GM23248 (cell line): Measurements from ENCODE around the gene PLAAT2. TPM values are rescaled to one million over a fixed set of nuclear protein-coding genes. Genes with fewer than 3 reads are reported as not detected.

Source experiments
- DNase-seq: peaks from one replicate; pipeline ENCODE4 v3.0.0-alpha.2; 2015
- H2AFZ ChIP-seq: fragments of 200-600 bp; sonication (generic); 2 replicates; pipeline ENCODE4 v1.6.1; 2016; ENCODE audit warnings: antibody characterized with exemption
- H3F3A ChIP-seq: fragments of 200-600 bp; sonication (generic); 2 replicates; pipeline ENCODE4 v1.6.1; 2016; ENCODE audit warnings: mild to moderate bottlenecking, antibody characterized with exemption, mixed run types; ENCODE audit not compliant: insufficient read depth
- H3K27ac ChIP-seq: fragments of 200-600 bp; sonication (generic); 2 replicates; pipeline ENCODE4 v1.5.1; 2016; ENCODE audit warnings: mild to moderate bottlenecking
- H3K27me3 ChIP-seq: fragments of 200-600 bp; sonication (generic); replicated peaks from 2 replicates; pipeline ENCODE4 v1.6.1; 2016; ENCODE audit warnings: mild to moderate bottlenecking; ENCODE audit not compliant: insufficient read depth
- H3K36me3 ChIP-seq: fragments of 200-600 bp; sonication (generic); 2 replicates; pipeline ENCODE4 v1.6.1; 2016; ENCODE audit warnings: low read depth, mild to moderate bottlenecking
- H3K4me1 ChIP-seq: fragments of 200-600 bp; sonication (generic); 2 replicates; pipeline ENCODE4 v1.6.1; 2016; ENCODE audit warnings: mild to moderate bottlenecking; ENCODE audit not compliant: insufficient read depth
- H3K4me2 ChIP-seq: fragments of 200-600 bp; sonication (generic); one replicate; pipeline ENCODE4 v1.6.1; 2016; ENCODE audit warnings: mild to moderate bottlenecking; ENCODE audit not compliant: unreplicated experiment
- H3K4me3 ChIP-seq: fragments of 200-600 bp; sonication (generic); 2 replicates; pipeline ENCODE4 v1.5.1; 2016; ENCODE audit warnings: mild to moderate bottlenecking
- H3K79me2 ChIP-seq: fragments of 200-600 bp; sonication (generic); 2 replicates; pipeline ENCODE4 v1.6.1; 2016; ENCODE audit warnings: mild to moderate bottlenecking; ENCODE audit not compliant: insufficient read depth
- H3K9ac ChIP-seq: fragments of 200-600 bp; sonication (generic); 2 replicates; pipeline ENCODE4 v1.6.1; 2016; ENCODE audit warnings: mild to moderate bottlenecking
- H3K9me2 ChIP-seq: fragments of 200-600 bp; sonication (generic); 2 replicates; pipeline ENCODE4 v1.6.1; 2016; ENCODE audit warnings: mixed run types, mild to moderate bottlenecking, moderate library complexity; ENCODE audit not compliant: insufficient read depth
- H3K9me3 ChIP-seq: fragments of 200-600 bp; sonication (generic); one replicate; pipeline ENCODE4 v1.6.1; 2017; ENCODE audit warnings: low read depth
- H4K20me1 ChIP-seq: fragments of 200-600 bp; sonication (generic); 2 replicates; pipeline ENCODE4 v1.6.0; 2016; ENCODE audit not compliant: insufficient read depth
- EZH2 ChIP-seq: fragments of 200-600 bp; sonication (generic); IDR thresholded peaks from 2 replicates; pipeline ENCODE4 v1.6.1; 2018; ENCODE audit warnings: antibody characterized with exemption, mild to moderate bottlenecking; ENCODE audit not compliant: insufficient read depth, poor library complexity, severe bottlenecking
- EZH2phosphoT487 ChIP-seq: fragments of 200-600 bp; sonication (generic); IDR thresholded peaks from 2 replicates; pipeline ENCODE4 v1.6.1; 2018; ENCODE audit warnings: antibody characterized with exemption, moderate library complexity, mild to moderate bottlenecking, low read depth; ENCODE audit not compliant: insufficient read depth
- WGBS, 2 experiments: methylation state at CpG; one replicate each; pipeline ENCODE4 v1.1.6; 2015 to 2017; ENCODE audit warnings: low lambda C conversion rate in 2 of 2, low coverage in 1 of 2; ENCODE audit errors: missing lambda C conversion rate in 2 of 2; 5-methylcytosine and 5-hydroxymethylcytosine counted together
- in situ Hi-C: fragments of 300-500 bp; cut with MboI; formaldehyde crosslinking; loops from 2 replicates; pipeline ENCODE4 v1.15.0; 2020
- polyA plus RNA-seq: library from polyadenylated mRNA; unstranded; fragments of >200 nt; fragmentation: Nextera tagmentation; extraction: Ambion mirVana; gene quantifications from 2 replicates; pipeline ENCODE4 v1.2.1, GENCODE V29; 2016
- total RNA-seq: library from RNA; depleted of rRNA; stranded (reverse); fragments of >200 nt; shearing (Covaris generic); gene quantifications from 2 replicates; pipeline ENCODE4 v1.2.3, GENCODE V29; 2014

The PLAAT2 gene
- total and polyA plus RNA-seq, 2 experiments from 2014 or later: not detected

DNA sequence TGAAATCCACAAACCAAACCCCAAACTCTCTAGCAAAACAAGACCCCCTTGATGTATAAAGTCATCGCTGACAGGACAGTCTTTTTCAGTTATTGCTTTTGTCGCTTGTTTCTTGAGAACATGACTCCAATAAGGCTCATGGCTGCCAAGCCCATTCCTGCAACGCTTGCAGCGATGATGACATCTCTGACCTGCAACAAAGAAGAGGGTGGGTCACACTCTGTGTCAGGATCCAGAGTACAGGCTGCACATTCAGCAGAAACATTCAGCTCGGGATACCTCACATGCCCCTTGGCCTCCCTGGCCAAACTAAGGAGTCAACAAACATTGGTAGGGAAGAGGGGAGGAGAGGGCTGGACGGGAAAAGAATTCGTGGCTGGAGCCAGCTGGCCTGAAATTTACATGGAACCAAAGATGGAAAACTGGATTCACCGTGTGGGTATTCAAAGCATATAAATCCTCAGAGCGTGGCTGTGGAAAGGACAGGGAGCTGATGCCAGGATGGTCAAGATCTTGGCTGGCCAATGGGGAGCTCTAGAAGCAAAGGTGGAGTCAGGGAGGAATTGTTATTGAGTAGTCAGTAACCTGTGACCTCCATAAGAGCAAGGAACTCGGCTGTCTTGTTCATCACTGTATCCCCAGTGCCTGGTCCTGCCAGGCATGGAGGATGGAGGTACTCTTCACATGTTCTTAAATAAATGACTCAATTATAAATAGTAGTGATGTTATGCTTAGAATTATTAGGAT, 11.8 kb upstream of the PLAAT2 start:
- H3K36me3 ChIP-seq: no peaks in the 10 kb centered on the region
- H3K9me2 ChIP-seq: no peaks in the 10 kb centered on the region
- in situ Hi-C loops: no loop called here
- 8 to 9% methylated on average over 10 of the region's 10 CpGs for WGBS, 2 experiments
- no peaks in the 10 kb centered on the region for H3F3A ChIP-seq
- no peaks in the 10 kb centered on the region for H4K20me1 ChIP-seq
- H3K9me3 ChIP-seq: no peaks in the 10 kb centered on the region
- H2AFZ ChIP-seq: peak overlapping the region; percentile 96
- no peaks in the 10 kb centered on the region for H3K27me3 ChIP-seq
- H3K4me2 ChIP-seq: peak overlapping the region; percentile 81
- peaks cover 10% of the 10 kb centered on the region for H3K4me1 ChIP-seq
- H3K79me2 ChIP-seq: no peaks in the 10 kb centered on the region
- peak overlapping the region; percentile 68 for H3K4me3 ChIP-seq
- TF ChIP-seq EZH2phosphoT487: no peak
- TF ChIP-seq EZH2: no peak
- H3K9ac ChIP-seq: peak overlapping the region; percentile 64
- peak overlapping the region; percentile 30 for H3K27ac ChIP-seq
- peak; percentile 65 for DNase-seq

DNA sequence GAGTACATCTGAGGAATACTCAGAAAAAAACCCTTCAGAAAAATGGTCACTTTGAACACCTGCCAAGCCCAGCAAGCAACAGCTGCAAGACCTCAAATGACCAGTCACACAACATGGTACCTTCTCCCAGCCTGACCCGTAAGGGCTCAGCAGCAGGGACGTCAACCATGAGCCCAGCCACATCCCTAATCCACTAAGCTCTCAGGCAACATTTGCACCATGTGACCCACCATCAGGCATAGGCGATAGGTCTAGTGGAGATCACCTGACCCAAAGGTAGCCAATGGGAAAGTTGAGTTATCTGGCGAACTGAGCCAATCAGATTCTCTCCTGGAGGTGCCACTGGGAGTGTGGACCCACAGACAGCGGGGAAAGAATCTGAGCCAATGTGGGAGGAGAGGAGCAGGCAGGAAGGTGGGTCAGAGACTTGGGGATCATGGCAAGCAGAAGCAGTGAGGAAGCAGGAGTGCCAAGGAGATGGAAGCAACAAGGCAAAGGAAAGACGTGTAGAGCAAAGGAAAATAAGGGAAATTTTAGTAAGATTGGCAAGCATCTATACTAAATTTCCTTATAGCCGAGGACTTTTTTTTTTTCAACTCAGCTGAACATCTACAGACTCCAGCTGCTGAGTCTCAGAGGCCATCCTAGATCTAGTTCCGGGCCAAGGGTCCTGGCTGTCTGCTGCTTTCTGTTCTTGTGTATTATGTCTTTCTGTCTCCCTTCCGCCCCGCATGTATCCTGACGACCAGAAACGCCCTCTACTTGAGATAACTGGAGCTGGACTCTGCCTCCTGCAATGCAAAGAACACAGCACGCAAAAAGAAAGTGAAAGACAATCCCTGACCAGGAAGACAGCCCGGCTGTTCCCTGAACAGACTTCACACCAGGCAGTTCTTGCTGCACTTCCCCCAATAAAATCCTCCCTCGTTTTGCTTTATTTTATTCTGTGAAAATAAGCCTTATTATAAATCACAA, 11.0 kb upstream of the PLAAT2 start:
- Histone ChIP-seq H3F3A (no peaks in the 10 kb centered on the region), H3K4me2 (peak overlapping the region; percentile 81), H3K79me2 (no peaks in the 10 kb centered on the region), H3K9ac (peak overlapping the region; percentile 64), H3K36me3 (no peaks in the 10 kb centered on the region), H3K4me1 (peaks cover 10% of the 10 kb centered on the region), H4K20me1 (no peaks in the 10 kb centered on the region), H3K27ac (peak overlapping the region; percentile 30), H3K27me3 (no peaks in the 10 kb centered on the region), H2AFZ (peak overlapping the region; percentile 96), H3K9me3 (no peaks in the 10 kb centered on the region), H3K9me2 (no peaks in the 10 kb centered on the region), H3K4me3 (peak overlapping the region; percentile 68)
- no peak for TF ChIP-seq EZH2phosphoT487
- no peak for TF ChIP-seq EZH2
- peak; percentile 77 for DNase-seq
- in situ Hi-C loops: no loop called here
- WGBS, 2 experiments: 35 to 37% methylated on average over 15 of the region's 15 CpGs

DNA sequence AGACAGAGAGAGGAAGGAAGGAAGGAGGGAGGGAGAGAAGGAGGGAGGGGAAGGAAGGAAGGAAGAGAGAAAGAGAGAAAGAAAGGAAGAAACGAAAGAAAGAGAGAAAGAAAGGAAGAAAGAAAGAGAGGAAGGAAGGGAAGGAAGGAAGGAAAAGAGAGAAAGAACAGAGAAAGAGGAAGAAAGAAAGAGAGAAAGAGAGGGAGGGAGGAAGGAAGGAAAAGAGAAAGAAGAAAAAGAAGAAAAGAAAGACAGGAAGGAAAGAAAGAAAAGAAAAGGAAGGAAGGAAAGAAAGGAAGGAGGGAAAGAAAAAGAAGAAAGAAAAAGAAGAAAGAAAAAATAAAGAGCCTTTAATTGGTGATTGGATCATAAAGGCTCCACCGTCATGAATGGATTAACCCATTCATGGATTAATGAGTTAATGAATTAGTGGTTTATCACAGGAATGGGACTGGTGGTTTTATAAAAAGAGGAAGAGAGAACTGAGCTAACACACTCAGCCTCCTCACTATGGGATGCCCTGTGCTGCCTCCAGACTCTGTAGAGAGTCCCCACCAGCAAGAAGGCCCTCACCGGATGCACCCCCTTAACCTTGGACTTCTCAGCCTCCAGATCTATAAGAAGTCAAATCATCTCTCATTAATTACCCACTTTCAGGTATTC, 9.0 kb upstream of the PLAAT2 start:
- Histone ChIP-seq H3K27me3 (no peaks in the 10 kb centered on the region), H3K4me3 (no peak overlapping the region), H3F3A (0 out of 2 replicates have a peak, but pooled peaks cover 6% of the 10 kb centered on the region), H3K9me2 (no peaks in the 10 kb centered on the region), H4K20me1 (no peaks in the 10 kb centered on the region), H3K9ac (no peak overlapping the region), H3K27ac (no peak overlapping the region), H3K9me3 (no peaks in the 10 kb centered on the region), H3K36me3 (no peaks in the 10 kb centered on the region), H3K4me1 (peaks cover 20% of the 10 kb centered on the region), H3K4me2 (no peak overlapping the region), H3K79me2 (no peaks in the 10 kb centered on the region), H2AFZ (no peak overlapping the region)
- WGBS, 2 experiments: 31 to 43% methylated on average over 2 to 3 of the region's 3 CpGs
- in situ Hi-C loops: no loop called here
- no peak for DNase-seq
- TF ChIP-seq EZH2 (no peak), EZH2phosphoT487 (no peak)

DNA sequence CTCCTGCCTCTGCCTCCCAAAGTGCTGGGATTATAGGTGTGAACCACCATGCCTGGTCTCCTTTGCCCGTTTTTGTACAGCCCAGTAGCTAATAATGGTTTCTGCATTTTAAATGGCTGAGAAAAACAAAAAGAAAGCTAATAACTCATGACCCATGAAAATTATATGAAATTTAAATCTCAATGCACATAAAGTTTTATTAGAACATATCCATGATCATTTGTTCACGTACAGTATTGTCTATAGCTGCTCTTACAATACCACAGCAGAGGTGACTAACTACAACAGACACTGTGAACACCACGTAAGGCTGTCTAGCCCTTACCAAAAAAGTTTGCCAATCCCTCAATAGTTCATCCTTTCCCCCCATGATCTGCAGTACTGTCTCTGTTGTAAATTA, 6.4 kb upstream of the PLAAT2 start:
- Histone ChIP-seq H2AFZ (no peak overlapping the region), H3K27me3 (no peaks in the 10 kb centered on the region), H3K9ac (no peak overlapping the region), H3K4me3 (no peak overlapping the region), H3K27ac (no peak overlapping the region), H3K9me3 (no peaks in the 10 kb centered on the region), H3K4me2 (no peak overlapping the region), H4K20me1 (no peaks in the 10 kb centered on the region), H3F3A (peaks cover 13% of the 10 kb centered on the region; the same call in 1 of the 2 replicates), H3K79me2 (no peaks in the 10 kb centered on the region), H3K36me3 (no peaks in the 10 kb centered on the region), H3K4me1 (peaks cover 14% of the 10 kb centered on the region), H3K9me2 (no peaks in the 10 kb centered on the region)
- WGBS, 2 experiments: 76 to 80% methylated on average over 3 of the region's 3 CpGs
- in situ Hi-C loops: no loop called here
- TF ChIP-seq EZH2phosphoT487 (no peak), EZH2 (no peak)
- DNase-seq: no peak
